Activated CD4-positive, CD25-positive, alpha-beta regulatory T cell treated with anti-CD3 and anti-CD28 coated beads, Interleukin-2, amount 50 U/mL, for 72 hours (primary cell): ENCODE data around the gene PCDHGA9.
"Not testable (repeated sequence)": the region's sequence is repeated elsewhere in the genome, so short reads cannot be mapped to it uniquely, and the experiment has no call there.

Source experiments
- DNase-seq: peaks from one replicate; pipeline ENCODE4 v3.0.0; 2021

PCDHGA9 gene

DNA sequence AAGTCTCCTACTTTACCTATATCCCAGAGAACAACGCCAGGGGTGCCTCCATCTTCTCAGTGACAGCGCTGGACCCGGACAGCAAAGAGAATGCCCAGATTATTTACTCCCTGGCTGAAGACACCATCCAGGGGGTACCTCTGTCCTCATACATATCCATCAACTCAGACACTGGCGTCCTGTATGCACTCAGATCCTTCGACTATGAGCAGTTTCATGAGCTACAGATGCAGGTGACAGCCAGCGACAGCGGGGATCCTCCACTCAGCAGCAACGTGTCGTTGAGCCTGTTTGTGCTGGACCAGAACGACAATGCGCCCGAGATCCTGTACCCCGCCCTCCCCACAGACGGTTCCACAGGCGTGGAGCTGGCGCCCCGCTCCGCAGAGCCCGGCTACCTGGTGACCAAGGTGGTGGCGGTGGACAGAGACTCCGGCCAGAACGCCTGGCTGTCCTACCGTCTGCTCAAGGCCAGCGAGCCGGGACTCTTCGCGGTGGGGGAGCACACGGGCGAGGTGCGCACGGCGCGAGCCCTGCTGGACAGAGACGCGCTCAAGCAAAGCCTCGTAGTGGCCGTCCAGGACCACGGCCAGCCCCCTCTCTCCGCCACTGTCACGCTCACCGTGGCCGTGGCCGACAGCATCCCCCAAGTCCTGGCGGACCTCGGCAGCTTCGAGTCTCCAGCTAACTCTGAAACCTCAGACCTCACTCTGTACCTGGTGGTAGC is 12.1 kb downstream of the PCDHGA9 start:
- DNase-seq, result not testable (repeated sequence)

DNA sequence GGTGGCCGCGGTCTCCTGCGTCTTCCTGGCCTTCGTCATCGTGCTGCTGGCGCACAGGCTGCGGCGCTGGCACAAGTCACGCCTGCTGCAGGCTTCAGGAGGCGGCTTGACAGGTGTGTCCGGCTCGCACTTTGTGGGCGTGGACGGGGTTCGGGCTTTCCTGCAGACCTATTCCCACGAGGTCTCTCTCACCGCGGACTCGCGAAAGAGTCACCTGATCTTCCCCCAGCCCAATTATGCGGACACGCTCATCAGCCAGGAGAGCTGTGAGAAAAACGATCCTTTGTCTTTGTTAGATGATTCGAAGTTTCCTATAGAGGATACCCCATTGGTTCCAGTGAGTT is 12.7 kb downstream of the PCDHGA9 start:
- DNase-seq, result not testable (repeated sequence)

DNA sequence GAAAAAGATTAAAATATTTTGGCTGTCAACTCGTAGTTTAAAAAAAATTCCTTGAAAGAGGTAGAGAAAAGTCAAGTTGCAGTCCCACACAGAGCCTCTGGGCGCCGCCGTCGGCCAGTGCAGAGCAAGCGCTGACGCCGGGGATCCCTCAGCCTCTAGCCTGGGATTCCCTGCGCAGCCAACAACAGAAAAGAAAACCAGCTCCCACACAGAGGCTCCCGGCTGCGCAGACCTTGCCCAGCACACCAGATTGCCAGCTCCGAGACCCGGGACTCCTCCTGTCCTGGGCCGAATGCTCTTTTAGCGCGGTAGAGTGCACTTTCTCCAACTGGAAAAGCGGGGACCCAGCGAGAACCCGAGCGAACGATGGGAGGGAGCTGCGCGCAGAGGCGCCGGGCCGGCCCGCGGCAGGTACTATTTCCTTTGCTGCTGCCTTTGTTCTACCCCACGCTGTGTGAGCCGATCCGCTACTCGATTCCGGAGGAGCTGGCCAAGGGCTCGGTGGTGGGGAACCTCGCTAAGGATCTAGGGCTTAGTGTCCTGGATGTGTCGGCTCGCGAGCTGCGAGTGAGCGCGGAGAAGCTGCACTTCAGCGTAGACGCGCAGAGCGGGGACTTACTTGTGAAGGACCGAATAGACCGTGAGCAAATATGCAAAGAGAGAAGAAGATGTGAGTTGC is 15.1 kb downstream of the PCDHGA9 start, which contains the start of gene PCDHGB7:
TSS of gene PCDHGB7 (plus strand) at position 184 of the 679 bp plus-strand sequence. CDS start at position 367, 183 bp downstream.
- DNase-seq, result not testable (repeated sequence)

DNA sequence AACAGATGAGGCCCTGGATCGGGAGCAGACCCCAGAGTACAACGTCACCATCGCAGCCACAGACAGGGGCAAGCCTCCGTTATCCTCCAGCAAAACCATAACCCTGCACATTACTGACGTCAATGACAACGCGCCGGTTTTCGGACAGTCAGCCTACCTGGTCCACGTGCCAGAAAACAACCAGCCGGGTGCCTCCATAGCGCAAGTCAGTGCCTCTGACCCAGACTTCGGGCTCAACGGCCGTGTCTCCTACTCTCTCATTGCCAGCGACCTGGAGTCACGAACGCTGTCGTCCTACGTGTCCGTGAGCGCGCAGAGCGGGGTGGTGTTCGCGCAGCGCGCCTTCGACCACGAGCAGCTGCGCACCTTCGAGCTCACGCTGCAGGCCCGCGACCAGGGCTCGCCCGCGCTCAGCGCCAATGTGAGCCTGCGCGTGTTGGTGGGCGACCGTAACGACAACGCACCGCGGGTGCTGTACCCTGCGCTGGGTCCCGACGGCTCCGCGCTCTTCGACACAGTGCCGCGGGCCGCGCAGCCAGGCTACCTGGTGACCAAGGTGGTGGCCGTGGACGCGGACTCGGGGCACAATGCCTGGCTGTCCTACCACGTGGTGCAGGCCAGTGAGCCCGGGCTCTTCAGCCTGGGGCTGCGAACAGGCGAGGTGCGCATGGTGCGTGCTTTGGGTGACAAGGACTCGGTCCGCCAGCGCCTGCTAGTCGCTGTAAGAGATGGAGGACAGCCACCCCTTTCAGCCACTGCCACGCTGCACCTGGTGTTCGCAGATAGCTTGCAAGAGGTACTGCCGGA is 16.7 kb downstream of the PCDHGA9 start:
- no peak for DNase-seq

DNA sequence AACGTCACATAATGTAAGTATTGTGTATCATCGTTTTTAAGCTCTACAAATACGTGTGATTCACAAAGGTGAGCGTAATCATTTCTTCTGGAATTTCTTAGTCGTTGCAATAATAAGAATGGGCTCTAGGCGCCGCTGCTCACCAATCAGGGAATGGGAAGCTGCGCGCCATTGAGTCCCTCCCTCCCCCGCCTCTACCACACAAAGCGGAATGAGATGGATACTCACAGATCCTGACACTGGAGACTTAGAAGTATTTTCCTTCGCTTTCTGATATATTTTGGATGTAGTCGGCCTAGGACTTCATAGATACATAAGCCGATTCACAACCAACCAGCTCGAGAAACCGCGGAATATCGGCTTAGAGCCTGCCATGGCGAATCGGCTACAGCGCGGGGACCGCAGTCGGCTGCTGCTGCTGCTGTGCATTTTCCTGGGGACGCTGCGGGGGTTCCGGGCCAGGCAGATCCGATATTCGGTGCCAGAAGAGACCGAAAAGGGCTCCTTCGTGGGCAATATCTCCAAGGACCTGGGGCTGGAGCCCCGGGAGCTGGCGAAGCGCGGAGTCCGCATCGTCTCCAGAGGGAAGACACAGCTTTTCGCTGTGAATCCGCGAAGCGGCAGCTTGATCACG is 18.4 kb downstream of the PCDHGA9 start, which contains the start of gene PCDHGA11:
TSS of gene PCDHGA11 (plus strand) at position 197 of the 634 bp plus-strand sequence. CDS start at position 374, 177 bp downstream.
- DNase-seq, result no peak

DNA sequence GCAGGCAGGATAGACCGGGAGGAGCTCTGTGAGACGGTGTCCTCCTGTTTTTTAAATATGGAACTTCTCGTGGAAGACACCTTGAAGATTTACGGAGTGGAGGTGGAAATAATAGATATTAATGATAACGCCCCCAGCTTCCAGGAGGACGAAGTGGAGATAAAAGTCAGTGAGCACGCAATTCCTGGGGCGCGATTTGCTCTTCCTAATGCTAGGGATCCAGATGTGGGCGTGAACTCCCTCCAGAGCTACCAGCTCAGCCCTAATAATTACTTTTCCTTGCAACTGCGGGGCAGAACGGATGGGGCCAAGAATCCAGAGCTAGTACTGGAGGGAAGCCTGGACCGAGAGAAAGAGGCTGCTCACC is 18.9 kb downstream of the PCDHGA9 start:
- no peak for DNase-seq

DNA sequence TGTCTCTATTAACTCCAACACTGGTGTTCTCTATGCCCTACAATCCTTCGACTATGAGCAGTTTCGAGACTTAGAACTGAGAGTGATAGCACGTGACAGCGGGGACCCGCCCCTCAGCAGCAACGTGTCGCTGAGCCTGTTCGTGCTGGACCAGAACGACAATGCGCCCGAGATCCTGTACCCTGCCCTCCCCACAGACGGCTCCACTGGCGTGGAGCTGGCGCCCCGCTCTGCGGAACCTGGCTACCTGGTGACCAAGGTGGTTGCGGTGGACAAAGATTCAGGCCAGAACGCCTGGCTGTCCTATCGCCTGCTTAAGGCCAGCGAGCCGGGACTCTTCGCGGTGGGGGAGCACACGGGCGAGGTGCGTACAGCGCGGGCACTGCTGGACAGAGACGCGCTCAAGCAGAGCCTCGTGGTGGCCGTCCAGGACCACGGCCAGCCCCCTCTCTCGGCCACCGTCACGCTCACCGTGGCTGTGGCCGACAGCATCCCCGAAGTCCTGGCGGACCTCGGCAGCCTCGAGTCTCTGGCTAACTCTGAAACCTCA is 20.2 kb downstream of the PCDHGA9 start:
- no peak for DNase-seq

DNA sequence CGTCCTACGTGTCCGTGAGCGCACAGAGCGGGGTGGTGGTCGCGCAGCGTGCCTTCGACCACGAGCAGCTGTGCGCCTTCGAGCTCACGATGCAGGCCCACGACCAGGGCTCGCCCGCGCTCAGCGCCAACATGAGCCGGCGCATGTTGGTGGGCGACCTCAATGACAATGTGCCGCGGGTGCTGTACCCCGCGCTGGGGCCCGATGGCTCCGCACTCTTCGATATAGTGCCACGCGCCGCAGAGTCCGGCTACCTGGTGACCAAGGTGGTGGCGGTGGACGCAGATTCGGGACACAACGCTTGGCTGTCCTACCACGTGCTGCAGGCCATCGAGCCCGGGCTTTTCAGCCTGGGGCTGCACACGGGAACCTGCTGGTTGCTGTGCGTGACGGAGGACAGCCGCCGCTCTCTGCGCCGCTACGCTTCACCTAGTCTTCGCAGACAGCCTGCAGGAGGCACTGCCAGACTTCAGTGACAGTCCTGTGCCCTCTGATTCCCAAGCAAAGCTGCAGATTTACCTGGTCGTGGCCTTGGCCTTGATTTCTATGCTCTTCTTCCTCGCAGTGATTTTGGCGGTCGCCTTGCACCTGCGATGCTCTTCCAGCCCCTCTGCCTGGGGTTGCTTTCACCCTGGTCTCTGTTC is 25.3 kb downstream of the PCDHGA9 start:
- DNase-seq, result no peak

DNA sequence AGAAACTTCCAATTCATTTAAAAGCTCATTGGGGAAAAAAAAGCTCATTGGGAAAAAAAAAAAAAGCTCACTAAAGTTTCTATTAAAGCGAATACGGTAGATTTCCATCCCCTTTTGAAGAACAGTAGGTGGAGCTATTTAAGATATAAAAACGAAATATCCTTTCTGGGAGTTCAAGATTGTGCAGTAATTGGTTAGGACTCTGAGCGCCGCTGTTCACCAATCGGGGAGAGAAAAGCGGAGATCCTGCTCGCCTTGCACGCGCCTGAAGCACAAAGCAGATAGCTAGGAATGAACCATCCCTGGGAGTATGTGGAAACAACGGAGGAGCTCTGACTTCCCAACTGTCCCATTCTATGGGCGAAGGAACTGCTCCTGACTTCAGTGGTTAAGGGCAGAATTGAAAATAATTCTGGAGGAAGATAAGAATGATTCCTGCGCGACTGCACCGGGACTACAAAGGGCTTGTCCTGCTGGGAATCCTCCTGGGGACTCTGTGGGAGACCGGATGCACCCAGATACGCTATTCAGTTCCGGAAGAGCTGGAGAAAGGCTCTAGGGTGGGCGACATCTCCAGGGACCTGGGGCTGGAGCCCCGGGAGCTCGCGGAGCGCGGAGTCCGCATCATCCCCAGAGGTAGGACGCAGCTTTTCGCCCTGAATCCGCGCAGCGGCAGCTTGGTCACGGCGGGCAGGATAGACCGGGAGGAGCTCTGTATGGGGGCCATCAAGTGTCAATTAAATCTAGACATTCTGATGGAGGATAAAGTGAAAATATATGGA is 27.9 kb downstream of the PCDHGA9 start, which contains the start of gene PCDHGA12:
TSS of gene PCDHGA12 (plus strand) at position 176 of the 782 bp plus-strand sequence. CDS start at position 429, 253 bp downstream.
- no peak for DNase-seq

DNA sequence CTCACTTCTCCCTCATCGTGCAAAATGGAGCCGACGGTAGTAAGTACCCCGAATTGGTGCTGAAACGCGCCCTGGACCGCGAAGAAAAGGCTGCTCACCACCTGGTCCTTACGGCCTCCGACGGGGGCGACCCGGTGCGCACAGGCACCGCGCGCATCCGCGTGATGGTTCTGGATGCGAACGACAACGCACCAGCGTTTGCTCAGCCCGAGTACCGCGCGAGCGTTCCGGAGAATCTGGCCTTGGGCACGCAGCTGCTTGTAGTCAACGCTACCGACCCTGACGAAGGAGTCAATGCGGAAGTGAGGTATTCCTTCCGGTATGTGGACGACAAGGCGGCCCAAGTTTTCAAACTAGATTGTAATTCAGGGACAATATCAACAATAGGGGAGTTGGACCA is 28.7 kb downstream of the PCDHGA9 start:
- no peak for DNase-seq

DNA sequence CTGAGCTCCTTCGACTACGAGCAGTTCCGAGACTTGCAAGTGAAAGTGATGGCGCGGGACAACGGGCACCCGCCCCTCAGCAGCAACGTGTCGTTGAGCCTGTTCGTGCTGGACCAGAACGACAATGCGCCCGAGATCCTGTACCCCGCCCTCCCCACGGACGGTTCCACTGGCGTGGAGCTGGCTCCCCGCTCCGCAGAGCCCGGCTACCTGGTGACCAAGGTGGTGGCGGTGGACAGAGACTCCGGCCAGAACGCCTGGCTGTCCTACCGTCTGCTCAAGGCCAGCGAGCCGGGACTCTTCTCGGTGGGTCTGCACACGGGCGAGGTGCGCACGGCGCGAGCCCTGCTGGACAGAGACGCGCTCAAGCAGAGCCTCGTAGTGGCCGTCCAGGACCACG is 29.7 kb downstream of the PCDHGA9 start:
- not testable (repeated sequence) for DNase-seq

DNA sequence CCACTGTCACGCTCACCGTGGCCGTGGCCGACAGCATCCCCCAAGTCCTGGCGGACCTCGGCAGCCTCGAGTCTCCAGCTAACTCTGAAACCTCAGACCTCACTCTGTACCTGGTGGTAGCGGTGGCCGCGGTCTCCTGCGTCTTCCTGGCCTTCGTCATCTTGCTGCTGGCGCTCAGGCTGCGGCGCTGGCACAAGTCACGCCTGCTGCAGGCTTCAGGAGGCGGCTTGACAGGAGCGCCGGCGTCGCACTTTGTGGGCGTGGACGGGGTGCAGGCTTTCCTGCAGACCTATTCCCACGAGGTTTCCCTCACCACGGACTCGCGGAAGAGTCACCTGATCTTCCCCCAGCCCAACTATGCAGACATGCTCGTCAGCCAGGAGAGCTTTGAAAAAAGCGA is 30.1 kb downstream of the PCDHGA9 start:
- not testable (repeated sequence) for DNase-seq

DNA sequence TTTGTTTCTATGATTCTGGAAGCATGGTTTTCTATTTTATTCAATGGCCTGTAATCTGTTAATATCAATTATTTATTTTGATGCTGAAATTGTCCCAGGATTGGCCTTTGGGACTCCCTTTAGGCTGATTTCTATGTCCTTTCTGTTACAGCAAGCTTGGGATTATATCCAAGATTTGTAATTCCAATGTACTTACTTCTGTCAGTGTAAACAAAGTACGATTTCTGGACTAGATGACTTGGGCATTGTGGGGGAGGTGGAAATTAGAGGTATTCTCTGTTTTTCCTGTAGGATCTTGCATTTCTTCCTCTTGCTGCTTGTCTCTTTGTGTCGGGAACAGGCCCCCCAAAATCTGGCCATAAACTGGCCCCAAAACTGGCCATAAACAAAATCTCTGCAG is 31.4 kb downstream of the PCDHGA9 start:
- no peak for DNase-seq

DNA sequence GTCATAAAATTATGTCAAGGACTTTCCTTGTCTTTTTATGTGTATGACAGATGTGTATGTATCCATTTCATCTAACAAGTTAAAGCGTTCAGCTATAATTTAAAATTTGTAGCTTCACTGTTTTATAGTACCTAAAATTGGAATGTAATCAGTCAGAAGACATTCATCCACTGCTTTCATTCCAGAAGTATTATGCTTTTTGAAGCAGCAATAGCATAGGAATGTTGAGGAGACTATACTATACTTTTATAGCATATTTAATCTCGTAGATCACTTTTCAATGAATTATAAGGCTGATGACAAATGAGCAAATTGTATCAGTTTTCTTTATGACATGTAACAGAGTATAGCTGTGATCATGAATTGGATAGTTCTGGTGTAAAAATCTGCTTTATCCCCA is 34.6 kb downstream of the PCDHGA9 start:
- no peak for DNase-seq

DNA sequence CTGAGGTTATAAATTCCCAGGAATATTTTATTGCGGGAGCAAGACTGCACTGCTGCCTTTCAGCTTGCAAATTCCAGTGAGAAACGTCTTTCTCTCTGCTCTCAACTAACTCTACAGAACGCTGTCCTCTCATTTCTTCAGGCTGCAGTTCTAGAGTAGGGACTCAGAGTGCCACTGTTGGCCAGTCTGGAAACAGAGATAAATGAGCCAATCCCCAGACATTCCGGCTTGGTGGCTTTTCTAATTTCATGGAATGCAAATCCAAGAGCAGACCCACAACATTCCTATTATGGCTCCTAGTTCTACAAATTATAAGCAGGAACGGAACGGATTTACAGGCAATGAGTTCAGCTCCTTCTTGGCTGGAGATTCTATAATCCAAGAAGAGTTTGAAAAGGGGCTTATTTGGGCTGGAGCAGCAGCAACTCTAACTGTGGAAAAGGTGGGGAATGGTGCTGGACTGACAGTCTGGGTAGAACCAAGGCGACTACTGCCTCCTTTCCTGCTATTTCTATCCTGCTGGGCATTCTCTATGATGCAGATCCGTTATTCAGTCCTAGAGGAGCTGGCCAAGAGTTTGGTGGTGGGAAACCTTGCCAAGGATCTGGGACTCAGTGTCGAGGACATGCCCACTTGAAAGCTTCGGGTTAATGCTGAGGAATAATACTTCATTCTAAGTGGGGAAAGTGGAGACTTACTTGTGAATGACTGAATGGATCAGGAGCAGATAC is 37.0 kb downstream of the PCDHGA9 start:
- DNase-seq, result no peak

DNA sequence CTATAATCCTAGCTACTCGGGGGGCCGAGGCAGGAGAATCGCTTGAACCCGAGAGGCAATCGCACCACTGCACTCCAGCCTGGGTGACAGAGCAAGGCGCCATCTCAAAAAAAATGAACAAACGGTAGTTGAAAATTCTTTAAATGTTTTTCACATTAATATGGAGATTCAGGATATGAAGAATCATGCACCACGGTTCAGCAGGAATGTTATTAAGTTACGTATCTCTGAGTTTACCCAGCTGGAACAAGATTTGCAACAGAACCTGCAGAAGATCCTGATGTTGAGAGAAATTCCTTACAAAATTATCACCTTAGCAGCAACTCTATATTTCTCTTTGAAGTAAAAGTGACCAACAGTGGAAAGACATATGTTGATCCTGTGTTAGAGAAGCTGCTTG is 37.8 kb downstream of the PCDHGA9 start:
- DNase-seq, result no peak

DNA sequence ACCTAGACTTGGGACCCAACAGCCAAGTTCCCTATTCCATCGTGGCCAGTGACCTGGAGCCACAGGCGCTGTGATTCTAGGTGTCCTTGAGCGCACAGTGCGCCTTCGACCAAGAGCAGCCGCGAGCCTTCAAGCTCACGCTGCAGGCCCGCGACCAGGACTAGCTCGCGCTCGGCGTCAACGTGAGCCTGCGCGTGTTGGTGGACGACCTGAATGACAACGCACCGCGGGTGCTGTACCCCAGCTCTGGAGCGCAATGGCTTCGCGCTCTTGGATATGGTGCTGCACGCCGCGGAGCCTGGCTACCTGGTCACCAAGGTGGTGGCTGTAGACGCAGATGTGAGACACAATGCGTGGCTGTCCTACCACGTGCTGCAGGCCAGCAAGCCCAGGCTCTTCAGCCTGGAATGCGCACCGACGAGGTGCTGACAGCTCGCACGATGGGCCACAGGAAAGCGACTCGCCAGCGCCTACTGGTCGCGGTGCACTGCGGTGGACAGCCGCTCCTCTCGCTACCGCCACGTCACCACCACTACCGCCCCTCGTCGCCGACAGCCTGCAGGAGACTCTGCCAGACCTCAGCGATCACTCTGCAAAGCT is 39.1 kb downstream of the PCDHGA9 start:
- no peak for DNase-seq
